Upper lobe of left lung (tissue), 6 donors: ENCODE data around the gene ADGRV1. TPM values are rescaled to one million over a fixed set of nuclear protein-coding genes. Genes with fewer than 3 reads are reported as not detected.

Experiments
- ATAC-seq, 2 donors: fragments of 200-7000 bp; cut with Tn5 transposase; one replicate each; pipeline ENCODE4 v1.9.1; 2022; ENCODE audit warnings: mild to moderate bottlenecking in 2 of 2, moderate library complexity in 2 of 2; ENCODE audit not compliant: low FRiP score in 2 of 2
- DNase-seq, 2 donors: peaks; one replicate each; pipeline ENCODE4 v3.0.0-alpha.2; 2019 to 2020
- H3K27ac ChIP-seq, 4 donors: fragments of 200-600 bp; sonication (generic); one replicate each; pipeline ENCODE4 v1.5.1; 2016 to 2019
- H3K27me3 ChIP-seq, 4 donors: fragments of 200-600 bp; sonication (generic); one replicate each; pipeline ENCODE4 v1.5.1; 2017 to 2019
- H3K36me3 ChIP-seq, 4 donors: fragments of 200-600 bp; sonication (generic); one replicate each; pipeline ENCODE4 v1.5.1; 2016 to 2019
- H3K4me1 ChIP-seq, 4 donors: fragments of 200-600 bp; sonication (generic); one replicate each; pipeline ENCODE4 v1.5.1; 2018 to 2019
- H3K4me3 ChIP-seq, 4 donors: fragments of 200-600 bp; sonication (generic); one replicate each; pipeline ENCODE4 v1.5.1; 2017 to 2019; ENCODE audit warnings: mild to moderate bottlenecking in 2 of 4, moderate library complexity in 1 of 4
- H3K9me3 ChIP-seq, 4 donors: fragments of 200-600 bp; sonication (generic); one replicate each; pipeline ENCODE4 v1.5.1; 2018 to 2019
- CTCF ChIP-seq, 6 experiments: fragments of 450-650 bp in 4 of 6; fragments of 200-600 bp in 2 of 6; sonication (generic) in 2 of 6; IDR thresholded peaks; one replicate each; pipeline ENCODE4 v1.5.1; 2016 to 2019; ENCODE audit warnings: antibody characterized with exemption in 6 of 6
- EP300 ChIP-seq, 4 donors: sonication (generic); formaldehyde crosslinking; IDR thresholded peaks; one replicate each; pipeline ENCODE4 v1.5.1; 2017; ENCODE audit warnings: antibody characterized with exemption in 4 of 4, control low read depth in 2 of 4
- POLR2A ChIP-seq, 4 donors: fragments of 450-650 bp; IDR thresholded peaks; one replicate each; pipeline ENCODE4 v1.5.1; 2016 to 2017; ENCODE audit warnings: antibody characterized with exemption in 4 of 4, mild to moderate bottlenecking in 2 of 4
- POLR2AphosphoS5 ChIP-seq, 2 donors: sonication (generic); formaldehyde crosslinking; IDR thresholded peaks; one replicate each; pipeline ENCODE4 v1.5.1; 2017; ENCODE audit warnings: antibody characterized with exemption in 2 of 2
- WGBS, 2 donors: methylation state at CpG; one replicate each; pipeline ENCODE4 v1.1.5; 2017 to 2018; 5-methylcytosine and 5-hydroxymethylcytosine counted together
- total RNA-seq, 6 donors: library from RNA; depleted of rRNA in 4 of 6; stranded (reverse); fragments of >200 nt in 4 of 6; gene quantifications; one replicate each; pipeline versions ENCODE4 v1.1.0 to v1.2.1, GENCODE V29; 2016 to 2021
- donor health status: DM: no; HTN: no; CAD: no; lungs with moderate emphysema.
- donor health status: DM: no; HTN: yes; CAD: no; lungs with severe emphysema.

ADGRV1 gene
- total RNA-seq, 6 donors from 2014 or later: 22.3 to 129 (median 60.4) TPM

GRCh38 chr5:90550963-90551362, 7.6 kb upstream of the ADGRV1 start:
- TF ChIP-seq EP300 (IDR thresholded peaks at IDR 0.05): no peak
- TF ChIP-seq POLR2AphosphoS5 (IDR thresholded peaks at IDR 0.05): no peak
- TF ChIP-seq CTCF (IDR thresholded peaks at IDR 0.05): no peak
- TF ChIP-seq POLR2A (IDR thresholded peaks at IDR 0.05): no peak
- Histone ChIP-seq H3K4me1 (peaks cover 0 to 8% (median 0%) of the 10 kb centered on the region in 4 donors), H3K9me3 (no peaks in the 10 kb centered on the region), H3K27me3 (no peaks in the 10 kb centered on the region), H3K36me3 (no peaks in the 10 kb centered on the region), H3K4me3 (no peak overlapping the region), H3K27ac (no peak overlapping the region)
- no peak for ATAC-seq
- WGBS, 2 donors: 69 to 80% methylated on average over 3 of the region's 3 CpGs
- DNase-seq: no peak

- Histone ChIP-seq H3K36me3 (no peaks in the 10 kb centered on the region), H3K27ac (no peak overlapping the region), H3K4me1 (peaks cover 0 to 8% (median 0%) of the 10 kb centered on the region in 4 donors), H3K4me3 (no peak overlapping the region), H3K9me3 (no peaks in the 10 kb centered on the region), H3K27me3 (no peaks in the 10 kb centered on the region)
- WGBS, 2 donors: 67 to 84% methylated on average over 5 of the region's 5 CpGs
- no peak for DNase-seq
- TF ChIP-seq EP300 (IDR thresholded peaks at IDR 0.05) (no peak), POLR2AphosphoS5 (IDR thresholded peaks at IDR 0.05) (no peak), POLR2A (IDR thresholded peaks at IDR 0.05) (no peak), CTCF (IDR thresholded peaks at IDR 0.05) (no peak)
- no peak for ATAC-seq
Measured at GRCh38 chr5:90551376-90551775, 7.2 kb upstream of the ADGRV1 start.

GRCh38 chr5:90553711-90554110, 4.9 kb upstream of the ADGRV1 start:
- Histone ChIP-seq H3K4me3 (no peak overlapping the region), H3K4me1 (peaks cover 3 to 10% (median 8%) of the 10 kb centered on the region in 4 donors), H3K27ac (no peak overlapping the region), H3K27me3 (peaks cover 0 to 7% (median 3%) of the 10 kb centered on the region in 4 donors), H3K36me3 (no peaks in the 10 kb centered on the region), H3K9me3 (no peaks in the 10 kb centered on the region)
- TF ChIP-seq CTCF (IDR thresholded peaks at IDR 0.05) (no peak), POLR2A (IDR thresholded peaks at IDR 0.05) (no peak), POLR2AphosphoS5 (IDR thresholded peaks at IDR 0.05) (no peak), EP300 (IDR thresholded peaks at IDR 0.05) (no peak)
- DNase-seq: no peak
- ATAC-seq: no peak

- no peak overlapping the region for H3K27ac ChIP-seq
- TF ChIP-seq POLR2AphosphoS5 (IDR thresholded peaks at IDR 0.05): no peak
- no peak for TF ChIP-seq POLR2A (IDR thresholded peaks at IDR 0.05)
- TF ChIP-seq CTCF (IDR thresholded peaks at IDR 0.05): no peak
- no peak for TF ChIP-seq EP300 (IDR thresholded peaks at IDR 0.05)
- 72 to 73% methylated on average over 4 of the region's 4 CpGs for WGBS, 2 donors
- H3K4me3 ChIP-seq: no peak overlapping the region
- no peaks in the 10 kb centered on the region for H3K9me3 ChIP-seq
- no peak for DNase-seq
- no peaks in the 10 kb centered on the region for H3K36me3 ChIP-seq
- peaks cover 0 to 11% (median 4%) of the 10 kb centered on the region in 4 donors for H3K27me3 ChIP-seq
- H3K4me1 ChIP-seq: peaks cover 6 to 15% (median 11%) of the 10 kb centered on the region in 4 donors
- ATAC-seq: no peak
Measured at GRCh38 chr5:90554358-90555006, 4.1 kb upstream of the ADGRV1 start.

GRCh38 chr5:90555666-90556065, 2.9 kb upstream of the ADGRV1 start:
- Histone ChIP-seq H3K27me3 (peaks cover 0 to 11% (median 4%) of the 10 kb centered on the region in 4 donors), H3K9me3 (no peaks in the 10 kb centered on the region), H3K27ac (no peak overlapping the region), H3K4me1 (peaks cover 6 to 15% (median 13%) of the 10 kb centered on the region in 4 donors), H3K36me3 (no peaks in the 10 kb centered on the region), H3K4me3 (no peak overlapping the region)
- no peak for ATAC-seq
- no peak for DNase-seq
- no peak for TF ChIP-seq POLR2A (IDR thresholded peaks at IDR 0.05)
- TF ChIP-seq EP300 (IDR thresholded peaks at IDR 0.05): no peak
- TF ChIP-seq CTCF (IDR thresholded peaks at IDR 0.05): no peak
- TF ChIP-seq POLR2AphosphoS5 (IDR thresholded peaks at IDR 0.05): no peak
